Kasumi-1 (cell line): Measurements from ENCODE around the gene FOSL2.

Source experiments
- DNase-seq, 2 experiments: peaks; one replicate each; lab custom pipeline; 2025; lab: John Stamatoyannopoulos, UW

Gene FOSL2

GRCh38 chr2:28395334-28396061, 2.8 kb downstream of the FOSL2 start:
- DNase-seq: peak; percentile 43 to 59

GRCh38 chr2:28397043-28397381, 4.4 kb downstream of the FOSL2 start:
- DNase-seq: no peak

DNA sequence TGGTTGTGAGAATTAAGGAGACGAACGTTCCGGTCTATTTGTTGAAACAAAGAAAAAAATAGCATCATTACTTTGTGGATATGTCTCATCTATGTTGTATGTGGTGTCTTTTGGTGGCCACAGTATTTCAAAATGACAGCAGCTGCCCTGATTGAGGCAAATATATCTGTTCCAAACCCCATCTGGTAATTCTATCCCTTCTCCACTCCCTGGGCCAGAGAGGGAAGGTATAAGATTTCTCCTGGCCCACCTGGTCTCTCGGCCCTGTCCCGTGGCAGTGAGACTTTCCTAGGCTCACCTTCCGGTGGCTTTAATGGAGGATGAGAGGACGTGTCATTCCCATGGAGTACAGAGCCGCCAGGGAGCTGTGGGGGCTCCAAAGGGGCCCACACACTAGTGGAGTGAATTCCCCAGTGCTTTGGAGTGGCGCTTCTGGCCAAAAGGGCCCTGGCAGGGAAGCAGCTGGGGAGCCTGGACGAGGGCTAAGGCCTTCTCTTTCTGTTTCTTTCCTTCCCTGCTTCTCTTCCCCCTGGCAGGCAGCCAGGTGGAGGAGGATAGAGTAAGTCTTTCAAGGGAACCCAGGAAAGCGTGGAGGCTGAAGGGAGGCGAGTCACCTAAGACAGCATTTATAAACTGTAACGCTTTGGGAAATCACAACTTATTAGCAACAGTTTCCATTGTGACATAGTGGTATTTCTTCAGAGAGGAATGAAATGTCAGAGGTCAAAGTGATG, 5.6 kb downstream of the FOSL2 start:
- no peak for DNase-seq

DNA sequence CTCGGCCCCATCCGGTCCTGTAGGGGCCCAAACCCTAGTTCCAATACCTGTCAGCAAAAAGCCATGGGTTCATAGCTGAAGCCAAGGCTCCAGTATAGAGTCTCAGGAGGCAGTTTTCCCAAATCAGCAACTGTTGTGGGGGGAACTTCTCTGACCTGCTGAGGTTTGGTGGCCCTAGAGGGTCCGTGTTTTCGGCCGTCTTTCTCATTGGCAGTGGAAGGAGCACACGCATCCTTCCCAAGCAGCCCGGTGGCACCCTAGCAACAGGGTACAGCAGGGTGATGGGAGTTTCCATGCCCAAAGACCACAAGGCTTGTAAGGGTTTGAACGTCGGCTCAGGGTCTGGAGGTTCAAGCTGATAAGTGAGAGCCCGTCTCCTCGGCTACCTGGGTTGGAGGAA, 6.6 kb downstream of the FOSL2 start:
- no peak for DNase-seq

- DNase-seq: no peak
Measured at GRCh38 chr2:28399956-28400355, 7.3 kb downstream of the FOSL2 start.

DNA sequence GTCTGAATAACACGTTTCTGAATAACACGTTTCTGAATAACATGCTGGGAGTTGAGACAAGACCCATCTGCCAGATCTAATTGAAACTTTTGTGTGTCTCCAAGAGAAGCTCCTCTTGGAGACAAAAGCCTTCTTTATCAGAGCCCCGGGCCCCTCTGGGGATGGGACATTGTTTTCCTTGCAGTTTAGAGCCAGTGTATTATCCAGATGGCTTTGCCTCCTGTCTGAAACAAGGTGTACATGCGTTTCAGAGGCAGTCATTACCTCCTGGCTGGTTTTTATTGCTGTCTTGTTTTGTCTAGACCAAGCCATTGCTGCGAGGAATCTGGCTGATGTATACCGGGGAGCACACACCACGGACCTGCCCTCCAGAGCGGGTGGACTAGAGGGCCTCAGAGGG, 7.8 kb downstream of the FOSL2 start:
- DNase-seq: no peak

DNA sequence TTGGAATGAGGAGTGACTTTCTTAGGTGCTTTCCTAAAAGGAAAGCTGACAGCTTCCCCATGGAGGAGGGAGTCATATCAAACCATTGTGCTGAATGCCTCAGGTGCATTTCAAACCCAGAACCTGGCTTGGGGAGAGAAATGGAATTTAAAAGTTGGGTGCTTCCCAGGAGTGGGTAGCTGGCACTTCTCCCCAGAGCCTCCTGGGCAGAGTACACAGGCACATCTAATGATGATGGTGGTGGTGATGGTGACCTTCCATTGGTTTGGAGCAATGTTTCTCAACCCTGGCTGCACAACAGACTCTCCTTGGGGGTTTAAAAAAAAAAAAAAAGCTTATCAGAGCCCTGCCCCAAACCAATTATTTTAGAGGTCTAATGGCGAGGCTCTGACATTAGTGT, 8.3 kb downstream of the FOSL2 start:
- no peak for DNase-seq

DNA sequence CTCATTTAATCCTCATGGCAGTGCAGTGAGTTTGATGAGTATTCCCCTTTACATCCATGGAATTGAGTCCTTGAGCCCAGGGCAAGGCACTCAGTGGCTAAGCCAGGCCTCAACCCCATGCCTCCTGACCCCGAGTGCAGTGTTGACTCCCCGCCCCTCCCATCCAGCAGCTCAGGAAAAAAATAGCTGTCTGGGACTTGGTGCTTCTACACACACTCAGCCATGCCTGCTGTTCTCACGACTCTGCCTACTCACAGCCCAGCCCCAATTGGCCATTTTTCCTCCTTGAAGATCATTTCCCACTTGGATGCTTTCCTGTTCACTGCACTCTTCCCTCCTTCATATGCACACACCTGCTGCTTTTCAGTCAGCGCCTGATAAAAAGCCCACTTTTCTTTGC, 8.8 kb downstream of the FOSL2 start:
- DNase-seq: no peak

DNA sequence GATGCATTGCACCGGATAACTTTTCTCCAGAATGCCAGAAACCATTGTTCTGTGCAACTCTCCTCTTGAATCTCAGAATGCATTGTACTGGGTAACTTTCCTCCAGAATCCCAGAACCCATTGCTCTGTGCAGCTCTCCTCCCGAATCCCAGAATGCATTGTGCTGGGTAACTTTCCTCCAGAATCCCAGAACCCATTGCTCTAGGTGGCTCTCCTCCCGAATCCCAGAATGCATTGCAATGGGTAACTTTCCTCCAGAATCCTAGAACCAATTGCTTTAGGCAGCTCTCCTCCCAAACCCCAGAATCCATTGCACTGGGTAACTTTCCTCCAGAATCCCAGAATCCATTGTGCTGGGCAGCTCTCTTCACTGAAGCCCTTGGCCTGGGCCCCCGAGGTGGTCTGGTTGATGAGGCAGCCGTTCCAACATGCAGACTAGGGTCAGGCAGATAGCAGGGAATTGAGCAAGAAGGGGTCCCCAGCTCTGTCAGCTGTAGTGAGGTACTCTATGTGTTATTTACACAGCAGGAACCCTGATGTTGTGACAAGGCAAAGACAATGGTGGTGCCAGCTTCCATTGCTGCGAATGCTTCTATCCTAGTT, 9.4 kb downstream of the FOSL2 start:
- DNase-seq: no peak

DNA sequence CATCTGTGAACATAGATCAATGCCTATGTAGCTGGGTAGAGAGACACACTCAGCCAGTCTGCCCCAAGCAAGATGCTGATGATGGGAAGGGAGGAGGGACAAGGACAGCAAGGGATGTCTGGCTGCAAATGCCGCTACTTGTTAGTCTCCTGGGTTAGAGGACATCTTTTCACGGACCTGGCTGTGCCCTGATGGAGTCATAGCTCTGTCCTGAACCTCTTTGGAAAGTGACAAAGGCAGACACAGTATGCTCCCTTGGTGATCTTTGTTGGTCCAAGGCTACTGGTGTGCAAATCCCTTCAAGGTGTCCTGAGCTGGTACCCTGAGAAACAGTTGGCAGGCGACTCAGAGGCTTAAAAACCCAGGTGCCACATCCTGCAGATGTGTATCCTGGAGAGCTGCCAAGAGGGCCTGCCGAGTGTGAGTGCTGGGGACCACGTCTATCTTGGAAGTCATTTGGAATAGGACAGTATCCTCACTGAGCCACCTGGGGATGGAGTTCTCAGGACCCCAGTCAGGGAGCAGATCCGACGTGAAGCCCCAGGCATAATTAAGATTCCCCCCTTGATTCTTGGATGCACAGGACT, 10.8 kb downstream of the FOSL2 start:
- DNase-seq: no peak

- DNase-seq: no peak
Measured at GRCh38 chr2:28404086-28404485, 11.4 kb downstream of the FOSL2 start.

DNA sequence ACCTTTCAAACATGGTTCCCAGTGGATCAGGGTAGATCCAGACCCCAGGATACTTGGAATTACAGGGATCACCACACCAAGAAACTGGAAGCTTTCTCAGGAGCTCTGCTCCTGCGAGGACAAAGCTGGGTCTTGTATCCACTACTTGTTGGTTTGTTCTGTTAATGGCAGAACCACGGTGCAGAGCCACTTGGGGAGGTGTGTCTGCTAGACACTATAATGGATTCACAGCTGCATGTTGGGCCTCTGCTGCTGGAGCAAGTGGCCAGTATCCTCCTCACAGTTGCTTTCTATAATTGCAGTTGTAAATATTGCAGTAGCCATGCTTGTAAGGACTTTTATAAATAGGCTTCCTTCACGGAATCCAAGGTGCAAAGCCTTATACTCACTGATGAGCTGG, 12.9 kb downstream of the FOSL2 start:
- no peak for DNase-seq

- DNase-seq: peak; percentile 45 to 50
Measured at GRCh38 chr2:28406276-28407096, 13.8 kb downstream of the FOSL2 start.

- DNase-seq: no peak
Measured at GRCh38 chr2:28407131-28407975, 14.7 kb downstream of the FOSL2 start.

DNA sequence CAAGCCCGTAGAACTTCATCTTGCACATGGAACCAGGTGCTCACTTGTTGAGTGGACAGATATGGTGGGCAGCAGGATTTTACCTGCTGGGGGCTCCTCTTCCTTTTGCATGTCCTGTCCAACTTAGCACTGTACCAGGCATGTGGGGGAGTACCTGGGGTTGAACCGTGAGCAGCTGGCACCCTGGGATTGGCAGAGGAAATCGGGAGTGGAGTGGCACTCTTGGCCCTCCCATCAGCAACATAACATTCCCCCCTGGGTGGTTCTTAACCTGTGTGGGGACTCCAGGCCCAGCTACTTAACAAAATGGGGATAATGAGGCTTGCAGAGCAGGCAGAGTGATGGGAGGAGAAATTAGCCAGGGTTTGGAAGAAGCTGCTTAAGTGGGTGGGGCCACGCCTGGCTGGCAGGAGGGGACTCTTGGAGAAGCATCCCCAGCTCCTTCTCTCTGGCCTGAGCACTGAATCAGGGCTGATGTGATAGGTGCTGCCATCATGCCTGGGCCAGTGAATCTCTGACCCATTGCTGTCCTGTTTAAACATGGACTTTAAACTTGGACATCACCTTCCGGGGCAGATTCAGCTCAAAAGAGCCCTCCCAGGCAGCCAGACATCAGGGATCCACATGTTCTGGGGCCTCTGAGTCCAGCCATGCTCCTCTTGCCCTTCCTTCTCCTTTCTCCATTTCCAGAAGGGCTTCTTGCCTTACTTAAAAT, 15.5 kb downstream of the FOSL2 start:
- no peak for DNase-seq

DNA sequence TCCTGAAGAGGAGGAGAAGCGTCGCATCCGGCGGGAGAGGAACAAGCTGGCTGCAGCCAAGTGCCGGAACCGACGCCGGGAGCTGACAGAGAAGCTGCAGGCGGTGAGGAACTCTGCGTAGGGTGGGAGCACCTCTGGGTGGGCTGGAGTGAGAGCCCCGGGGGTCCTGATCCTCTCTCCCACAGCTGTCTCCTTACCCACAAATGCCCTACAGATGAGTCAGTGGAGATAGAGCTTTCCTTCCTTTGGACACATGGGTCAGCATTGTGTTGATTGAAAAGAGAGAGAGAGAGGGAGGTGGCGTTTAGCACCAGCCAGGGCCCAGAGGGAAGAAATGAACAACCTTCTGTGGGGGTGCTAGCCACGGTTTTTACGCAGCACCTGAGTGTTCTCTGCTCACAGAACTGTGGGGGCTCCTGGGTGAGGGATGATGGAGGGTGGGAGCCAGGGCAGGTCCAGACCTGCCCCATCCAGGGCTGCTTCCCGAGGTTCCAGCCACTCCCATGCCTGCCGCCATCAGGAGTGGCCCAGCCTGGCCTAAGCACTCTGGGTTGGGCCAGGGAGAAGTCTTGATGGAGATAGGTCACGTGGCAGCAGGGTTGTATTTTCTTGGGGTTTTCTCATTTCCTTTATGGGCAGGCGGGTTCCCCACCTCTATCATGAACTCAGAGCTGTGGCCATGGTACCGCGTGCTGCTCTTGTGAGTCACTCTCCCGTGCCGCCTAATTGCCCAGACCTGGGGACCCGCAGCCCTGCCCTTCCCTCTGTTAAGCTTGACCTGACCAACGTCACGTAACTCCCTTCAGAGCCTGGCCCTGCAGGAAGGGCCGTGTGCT, 16.3 kb downstream of the FOSL2 start:
- peak; percentile 72 to 81 for DNase-seq

DNA sequence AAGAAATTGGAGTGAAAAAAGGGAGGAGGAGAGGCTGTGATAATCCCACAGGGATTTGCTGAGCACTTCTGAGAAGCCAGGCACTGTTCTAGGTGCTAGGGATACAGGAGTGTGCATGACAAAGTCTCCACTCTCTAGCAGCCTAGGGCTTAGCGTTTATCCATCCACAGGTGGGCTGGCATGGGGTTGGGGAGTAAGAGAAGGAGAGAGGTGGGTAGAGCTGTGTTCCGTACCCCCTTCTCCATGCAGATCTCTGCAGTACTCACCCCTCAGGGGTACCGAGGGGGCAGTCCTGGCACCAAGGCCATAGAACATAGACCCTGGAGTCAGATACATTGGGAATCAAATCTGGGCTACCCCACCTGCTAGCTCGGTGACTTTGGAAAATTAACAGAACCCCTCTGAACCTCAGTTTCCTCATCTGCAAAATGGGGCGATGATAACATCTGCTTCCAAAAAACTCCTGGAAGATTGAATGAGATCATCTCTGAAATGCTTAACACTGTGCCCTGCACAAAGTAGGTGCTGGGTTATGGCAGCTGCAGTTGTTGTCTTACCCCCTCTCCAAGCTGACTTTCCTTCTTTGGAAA, 18.6 kb downstream of the FOSL2 start:
- no peak for DNase-seq

GRCh38 chr2:28411956-28412609, 19.4 kb downstream of the FOSL2 start:
- DNase-seq: no peak
